Peyer's patch (tissue), 4 donors: ENCODE results near the gene PRPS2.

Experiments
- POLR2A ChIP-seq, 2 donors: fragments of 450-650 bp; IDR thresholded peaks; one replicate each; pipeline ENCODE4 v1.5.1; 2017; ENCODE audit warnings: antibody characterized with exemption in 2 of 2, mild to moderate bottlenecking in 2 of 2, moderate library complexity in 2 of 2
- TF ChIP-seq, protein P1 (sequence below), 6 experiments: fragments of 450-650 bp in 4 of 6; fragments of 200-600 bp in 2 of 6; sonication (generic) in 1 of 6; IDR thresholded peaks; one replicate each; pipeline ENCODE4 v1.5.1; 2017 to 2019; ENCODE audit warnings: antibody characterized with exemption in 6 of 6, mild to moderate bottlenecking in 3 of 6, moderate library complexity in 1 of 6

DNA sequence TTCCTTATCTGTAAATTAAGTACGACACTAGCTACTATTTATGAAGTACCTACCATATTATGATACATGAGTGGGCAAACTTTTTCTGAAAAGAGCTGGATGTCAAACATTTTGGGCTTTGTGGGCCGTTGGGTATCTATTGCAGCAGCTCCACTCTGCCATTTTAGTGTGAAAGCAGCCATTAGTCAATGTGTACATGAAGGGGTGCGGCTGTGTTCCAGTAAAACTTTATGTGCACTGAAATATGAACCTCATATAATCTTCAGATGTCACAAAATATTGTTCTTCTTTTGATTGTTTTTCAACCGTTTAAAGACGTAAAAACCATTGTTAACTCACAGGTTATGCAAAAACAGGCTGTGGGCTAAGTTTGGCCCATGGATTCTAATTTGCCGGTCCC is 14.1 kb downstream of the PRPS2 start:
- TF ChIP-seq, protein P1, sequence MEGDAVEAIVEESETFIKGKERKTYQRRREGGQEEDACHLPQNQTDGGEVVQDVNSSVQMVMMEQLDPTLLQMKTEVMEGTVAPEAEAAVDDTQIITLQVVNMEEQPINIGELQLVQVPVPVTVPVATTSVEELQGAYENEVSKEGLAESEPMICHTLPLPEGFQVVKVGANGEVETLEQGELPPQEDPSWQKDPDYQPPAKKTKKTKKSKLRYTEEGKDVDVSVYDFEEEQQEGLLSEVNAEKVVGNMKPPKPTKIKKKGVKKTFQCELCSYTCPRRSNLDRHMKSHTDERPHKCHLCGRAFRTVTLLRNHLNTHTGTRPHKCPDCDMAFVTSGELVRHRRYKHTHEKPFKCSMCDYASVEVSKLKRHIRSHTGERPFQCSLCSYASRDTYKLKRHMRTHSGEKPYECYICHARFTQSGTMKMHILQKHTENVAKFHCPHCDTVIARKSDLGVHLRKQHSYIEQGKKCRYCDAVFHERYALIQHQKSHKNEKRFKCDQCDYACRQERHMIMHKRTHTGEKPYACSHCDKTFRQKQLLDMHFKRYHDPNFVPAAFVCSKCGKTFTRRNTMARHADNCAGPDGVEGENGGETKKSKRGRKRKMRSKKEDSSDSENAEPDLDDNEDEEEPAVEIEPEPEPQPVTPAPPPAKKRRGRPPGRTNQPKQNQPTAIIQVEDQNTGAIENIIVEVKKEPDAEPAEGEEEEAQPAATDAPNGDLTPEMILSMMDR (IDR thresholded peaks at IDR 0.05) = no peak
- TF ChIP-seq POLR2A (IDR thresholded peaks at IDR 0.05) = no peak
